HepG2 (cell line): ENCODE measurements around the gene PKIB.

Experiments
- CHD2 ChIP-seq: IDR thresholded peaks from 2 replicates; pipeline ENCODE4 v1.6.1; 2011; ENCODE audit warnings: low read depth, low read length, improper control_type of control experiment
- JUND ChIP-seq: sonication (generic); formaldehyde crosslinking; IDR thresholded peaks from 2 replicates; pipeline ENCODE4 v1.8.0; 2022; ENCODE audit warnings: mild to moderate bottlenecking, missing genetic modification reagents
- NR2F1 ChIP-seq, 2 experiments: fragments of 450-650 bp in 1 of 2; formaldehyde crosslinking in 1 of 2; IDR thresholded peaks; 2 replicates each; pipeline versions ENCODE4 v1.5.0 to v1.6.1; 2016 to 2020; ENCODE audit warnings: mild to moderate bottlenecking in 1 of 2, missing compliant biosample characterization in 1 of 2, missing genetic modification reagents in 1 of 2, moderate library complexity in 1 of 2
- SP2 ChIP-seq: sonication (generic); formaldehyde crosslinking; IDR thresholded peaks from 2 replicates; pipeline ENCODE4 v1.5.1; 2020; ENCODE audit warnings: mild to moderate bottlenecking, missing genetic modification reagents

DNA sequence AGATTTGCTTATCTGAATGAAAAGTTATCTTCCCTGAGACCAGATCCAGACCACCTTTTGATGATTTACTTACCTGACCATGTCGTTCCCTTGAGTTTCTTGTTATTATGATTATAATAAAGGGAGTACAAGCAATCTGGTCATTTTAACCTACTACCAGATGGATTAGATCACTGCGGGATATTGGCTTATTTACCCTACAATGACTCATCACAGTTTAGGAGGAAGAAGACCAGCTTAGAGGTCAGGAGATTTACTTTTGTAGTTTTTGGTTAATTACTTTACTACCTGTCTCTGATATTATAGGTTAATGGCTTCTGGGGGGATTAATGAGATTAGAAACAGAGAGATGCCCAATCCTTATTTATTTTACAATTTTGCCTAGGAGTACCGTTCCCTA, 10.7 kb downstream of the PKIB start:
- TF ChIP-seq SP2 (CRISPR knock-in tag) (no peak), CHD2 (no peak), NR2F1 (CRISPR knock-in tag; IDR thresholded peaks at IDR 0.05) (no peak), JUND (CRISPR knock-in tag) (no peak)
